HT-29 (cell line): ENCODE measurements around the gene SELENOM. TPM values are rescaled to one million over a fixed set of nuclear protein-coding genes. Genes with fewer than 3 reads are reported as not detected.
"Not testable (repeated sequence)": the region's sequence is repeated elsewhere in the genome, so short reads cannot be mapped to it uniquely, and the experiment has no call there.

Source experiments
- DNase-seq: peaks from one replicate; pipeline ENCODE4 v3.0.0-alpha.2; 2015; ENCODE audit warnings: low spot score
- total RNA-seq: library from RNA; depleted of rRNA; stranded (reverse); fragments of >200 nt; shearing (Covaris generic); gene quantifications from 2 replicates; pipeline ENCODE4 v1.2.3, GENCODE V29; 2014; rRNA removed

Gene SELENOM
- total RNA-seq, 1 experiment from 2014 or later: 0.64 TPM

- DNase-seq: peak; percentile 58
Measured at GRCh38 chr22:31079095-31079642, 28.2 kb downstream of the SELENOM start.

GRCh38 chr22:31078389-31078788, 29.0 kb downstream of the SELENOM start:
- peak; percentile 47 for DNase-seq

- no peak for DNase-seq
Measured at GRCh38 chr22:31077681-31078080, 29.7 kb downstream of the SELENOM start.

GRCh38 chr22:31075961-31076360, 31.4 kb downstream of the SELENOM start:
- no peak for DNase-seq

- not testable (repeated sequence) for DNase-seq
Measured at GRCh38 chr22:31073545-31074145, 33.7 kb downstream of the SELENOM start.

GRCh38 chr22:31073125-31073524, 34.2 kb downstream of the SELENOM start:
- not testable (repeated sequence) for DNase-seq

GRCh38 chr22:31069691-31070314, 37.6 kb downstream of the SELENOM start:
- not testable (repeated sequence) for DNase-seq

GRCh38 chr22:31068970-31069369, 38.4 kb downstream of the SELENOM start:
- DNase-seq: no peak

- no peak for DNase-seq
Measured at GRCh38 chr22:31064369-31064768, 43.0 kb downstream of the SELENOM start.

- DNase-seq: no peak
Measured at GRCh38 chr22:31062566-31063230, 44.7 kb downstream of the SELENOM start.

GRCh38 chr22:31059663-31060062, 47.7 kb downstream of the SELENOM start:
- not testable (repeated sequence) for DNase-seq

- no peak for DNase-seq
Measured at GRCh38 chr22:31056986-31057599, 50.3 kb downstream of the SELENOM start.

- peak; percentile 83 for DNase-seq
Measured at GRCh38 chr22:31055635-31056159, 51.7 kb downstream of the SELENOM start.

- DNase-seq: no peak
Measured at GRCh38 chr22:31055117-31055634, 52.2 kb downstream of the SELENOM start.

Other genes with a start within 250 kb of the SELENOM start
- 22.9 and 25.2 TPM in 2 replicates for gene MORC2, start 138.8 kb downstream of the SELENOM start, total RNA-seq
- 22.0 and 25.7 TPM in 2 replicates for gene TUG1, start 138.3 kb downstream of the SELENOM start, total RNA-seq
- 76.5 and 80.4 TPM in 2 replicates for gene SMTN, start 26.2 kb downstream of the SELENOM start, total RNA-seq
- gene INPP5J, start 15.4 kb upstream of the SELENOM start, total RNA-seq: 1.8 TPM in 2 replicates
- gene PLA2G3, start 32.9 kb upstream of the SELENOM start, total RNA-seq: not detected in 2 replicates
- 10.7 and 13.4 TPM in 2 replicates for gene RNF185, start 52.6 kb upstream of the SELENOM start, total RNA-seq
- 24.4 and 28.4 TPM in 2 replicates for gene LIMK2, start 104.7 kb upstream of the SELENOM start, total RNA-seq
- 1.6 and 2.3 TPM in 2 replicates for gene PIK3IP1, start 184.9 kb upstream of the SELENOM start, total RNA-seq
- gene PATZ1, start 238.8 kb upstream of the SELENOM start, total RNA-seq: 42.8 and 44.2 TPM in 2 replicates